Measurements from ENCODE around the gene CYTH4. TPM values are rescaled to one million over a fixed set of nuclear protein-coding genes. Genes with fewer than 3 reads are reported as not detected.
A peak's percentile ranks its signal among the peaks of the same experiment; 100 is the strongest.

CYTH4 gene
- total RNA-seq, 6 donors from 2014 or later: 16.7 to 71.2 (median 44.7) TPM

DNA sequence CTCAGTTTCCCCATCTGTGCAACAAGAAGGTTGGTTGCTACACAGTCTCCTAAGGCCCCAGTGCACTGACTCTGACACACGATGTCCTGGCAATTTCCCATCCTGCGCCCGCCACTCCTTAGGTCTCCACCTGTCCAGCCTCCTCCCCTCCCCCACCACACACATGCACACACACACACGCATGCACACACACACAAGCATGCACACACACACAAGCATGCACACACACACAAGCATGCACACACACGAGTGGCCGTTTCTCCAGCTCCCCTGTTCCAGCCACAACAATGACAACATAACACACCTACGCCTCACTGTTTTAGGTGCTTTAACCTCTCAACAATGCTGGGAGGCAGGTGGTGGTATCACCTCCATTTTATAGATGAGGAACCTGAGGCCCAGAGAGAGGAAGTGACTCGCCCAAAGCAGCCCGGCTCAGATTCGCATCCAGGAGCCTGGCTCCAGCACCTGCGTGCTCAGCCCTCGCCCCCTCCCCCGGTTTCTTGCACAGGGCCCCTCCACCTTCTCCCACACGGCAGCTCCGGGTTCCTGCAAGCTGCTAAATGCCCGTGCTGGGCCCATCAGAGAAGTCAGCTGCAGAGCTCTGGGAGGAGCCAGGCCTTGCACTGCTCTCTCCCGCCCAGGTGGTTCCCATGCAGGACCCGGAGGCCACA lies 13.0 kb downstream of the CYTH4 start:
- Histone ChIP-seq H3K9me3 (no peaks in the 10 kb centered on the region), H3K27me3 (no peaks in the 10 kb centered on the region), H3K4me3 (no peak overlapping the region), H3K27ac (no peak overlapping the region), H3K36me3 (peaks cover 0 to 7% (median 3%) of the 10 kb centered on the region in 4 donors), H3K4me1 (peaks cover 1 to 12% (median 3%) of the 10 kb centered on the region in 4 donors)
- TF ChIP-seq POLR2AphosphoS5 (IDR thresholded peaks at IDR 0.05) (no peak), POLR2A (IDR thresholded peaks at IDR 0.05) (no peak), EP300 (IDR thresholded peaks at IDR 0.05) (no peak)
- TF ChIP-seq, protein P1, sequence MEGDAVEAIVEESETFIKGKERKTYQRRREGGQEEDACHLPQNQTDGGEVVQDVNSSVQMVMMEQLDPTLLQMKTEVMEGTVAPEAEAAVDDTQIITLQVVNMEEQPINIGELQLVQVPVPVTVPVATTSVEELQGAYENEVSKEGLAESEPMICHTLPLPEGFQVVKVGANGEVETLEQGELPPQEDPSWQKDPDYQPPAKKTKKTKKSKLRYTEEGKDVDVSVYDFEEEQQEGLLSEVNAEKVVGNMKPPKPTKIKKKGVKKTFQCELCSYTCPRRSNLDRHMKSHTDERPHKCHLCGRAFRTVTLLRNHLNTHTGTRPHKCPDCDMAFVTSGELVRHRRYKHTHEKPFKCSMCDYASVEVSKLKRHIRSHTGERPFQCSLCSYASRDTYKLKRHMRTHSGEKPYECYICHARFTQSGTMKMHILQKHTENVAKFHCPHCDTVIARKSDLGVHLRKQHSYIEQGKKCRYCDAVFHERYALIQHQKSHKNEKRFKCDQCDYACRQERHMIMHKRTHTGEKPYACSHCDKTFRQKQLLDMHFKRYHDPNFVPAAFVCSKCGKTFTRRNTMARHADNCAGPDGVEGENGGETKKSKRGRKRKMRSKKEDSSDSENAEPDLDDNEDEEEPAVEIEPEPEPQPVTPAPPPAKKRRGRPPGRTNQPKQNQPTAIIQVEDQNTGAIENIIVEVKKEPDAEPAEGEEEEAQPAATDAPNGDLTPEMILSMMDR (IDR thresholded peaks at IDR 0.05): no peak
- 76 to 83% methylated on average over 11 to 17 of the region's 18 CpGs for WGBS, 2 donors
- no peak for ATAC-seq (ENCODE audit: low FRiP score in 2 of 2)
- peak in 1 of 2 donors; percentile 42 for DNase-seq

DNA sequence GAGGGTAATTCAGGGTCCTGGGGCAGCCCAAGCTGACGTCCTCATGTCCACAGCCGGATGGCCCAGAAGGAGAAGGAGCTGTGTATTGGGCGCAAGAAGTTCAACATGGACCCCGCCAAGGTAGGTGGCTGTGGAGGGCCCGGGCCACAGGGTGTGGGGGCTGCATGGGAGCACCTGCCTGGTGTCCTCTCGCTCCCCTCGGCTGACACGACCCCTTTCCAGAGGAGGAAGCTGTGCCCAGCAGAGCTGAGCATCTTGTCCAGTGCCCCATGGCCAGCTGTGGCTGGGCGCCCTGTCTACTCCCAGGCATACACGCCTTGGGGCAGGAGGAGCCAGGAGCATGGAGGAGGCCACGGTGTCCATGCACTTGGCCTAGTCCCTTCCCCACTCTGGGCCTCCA lies 13.6 kb downstream of the CYTH4 start:
- TF ChIP-seq EP300 (IDR thresholded peaks at IDR 0.05) (no peak), POLR2A (IDR thresholded peaks at IDR 0.05) (no peak), POLR2AphosphoS5 (IDR thresholded peaks at IDR 0.05) (no peak)
- TF ChIP-seq, protein P1 (IDR thresholded peaks at IDR 0.05): no peak
- peaks cover 7 to 18% (median 9%) of the 10 kb centered on the region in 4 donors for H3K4me1 ChIP-seq
- ATAC-seq (ENCODE audit: low FRiP score in 2 of 2) (no peak), DNase-seq (peak in 1 of 2 donors; percentile 40)
- no peak overlapping the region for H3K4me3 ChIP-seq
- H3K27ac ChIP-seq: no peak overlapping the region
- peaks cover 0 to 7% (median 3%) of the 10 kb centered on the region in 4 donors for H3K36me3 ChIP-seq
- H3K9me3 ChIP-seq: no peaks in the 10 kb centered on the region
- H3K27me3 ChIP-seq: no peaks in the 10 kb centered on the region
- 94 to 100% methylated on average over 3 to 11 of the region's 11 CpGs for WGBS, 2 donors

DNA sequence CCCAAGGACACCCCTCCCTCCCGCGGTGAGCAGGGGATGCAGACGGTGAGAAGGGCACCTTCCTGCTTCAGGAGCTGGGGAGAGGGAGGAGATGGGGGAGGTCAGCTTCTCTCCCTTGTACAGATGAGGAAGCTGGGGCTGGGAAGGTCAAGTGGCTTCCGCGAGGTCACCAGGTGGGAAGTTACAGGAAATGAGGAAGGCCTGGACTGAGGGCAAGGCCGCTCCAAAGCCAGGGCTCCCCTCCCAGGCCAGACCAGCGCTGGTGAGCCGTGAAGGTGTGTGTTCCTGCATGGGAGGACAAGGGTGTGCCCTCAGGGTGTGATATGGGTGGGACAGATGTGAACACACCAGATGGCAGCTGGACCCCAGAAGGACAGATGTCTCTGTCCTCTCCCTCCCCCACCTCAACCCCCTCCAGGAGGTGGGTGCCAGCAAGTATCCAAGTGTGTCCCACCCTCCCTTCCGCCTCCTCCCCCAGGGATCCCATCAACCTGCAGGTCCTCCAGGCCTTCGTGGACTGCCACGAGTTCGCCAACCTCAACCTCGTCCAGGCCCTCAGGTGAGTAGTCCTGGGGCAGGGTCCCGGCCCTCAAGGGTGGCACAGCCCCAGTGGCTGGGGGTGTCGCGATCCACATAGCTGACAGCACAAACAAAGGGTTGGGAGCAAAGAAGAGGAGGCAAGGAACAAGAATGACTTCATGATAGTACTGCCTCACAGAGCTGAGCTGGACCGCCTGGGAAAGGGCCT lies 16.6 kb downstream of the CYTH4 start:
- DNase-seq: peak; percentile 47 to 68

DNA sequence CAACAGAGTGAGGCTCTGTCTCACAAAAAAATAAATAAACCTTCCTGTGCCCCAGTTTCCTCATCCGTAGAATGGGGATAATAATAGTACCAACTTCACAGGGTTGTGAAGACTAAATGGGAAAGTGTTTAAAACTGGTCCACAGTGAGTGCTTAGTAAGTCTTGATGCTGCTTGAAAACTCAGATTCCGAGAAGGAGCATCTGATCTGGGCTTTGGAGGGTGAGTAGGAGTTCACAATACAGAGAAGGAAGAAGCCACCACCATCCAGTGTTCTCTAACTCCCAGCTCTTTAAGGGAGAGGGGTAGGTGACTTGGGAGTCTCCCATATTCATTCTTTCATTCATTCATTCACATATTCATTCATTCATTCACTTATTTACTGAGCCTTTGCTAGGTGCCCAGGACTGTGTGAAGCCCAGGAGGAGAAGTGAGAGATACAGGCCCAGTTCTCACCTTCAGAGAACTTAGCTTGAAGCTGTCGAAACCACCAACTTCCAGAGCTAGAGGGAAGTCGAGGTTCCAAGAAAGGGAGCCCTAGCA lies 17.7 kb downstream of the CYTH4 start:
- TF ChIP-seq, protein P1 (IDR thresholded peaks at IDR 0.05): no peak
- no peak for TF ChIP-seq POLR2AphosphoS5 (IDR thresholded peaks at IDR 0.05)
- TF ChIP-seq POLR2A (IDR thresholded peaks at IDR 0.05): no peak
- no peak for TF ChIP-seq EP300 (IDR thresholded peaks at IDR 0.05)
- WGBS, 2 donors: 77 to 83% methylated on average over 3 to 4 of the region's 4 CpGs
- H3K27ac ChIP-seq: peak overlapping the region; percentile 41 to 73 (median 56)
- no peaks in the 10 kb centered on the region for H3K27me3 ChIP-seq
- ATAC-seq (ENCODE audit: low FRiP score in 2 of 2) (no peak), DNase-seq (no peak)
- peaks cover 0 to 7% (median 3%) of the 10 kb centered on the region in 4 donors for H3K36me3 ChIP-seq
- peaks cover 10 to 28% (median 21%) of the 10 kb centered on the region in 4 donors for H3K4me1 ChIP-seq
- H3K9me3 ChIP-seq: no peaks in the 10 kb centered on the region
- H3K4me3 ChIP-seq: no peak overlapping the region

More for the DNA sequence above, 16.6 kb downstream of the CYTH4 start:
- peaks cover 10 to 23% (median 18%) of the 10 kb centered on the region in 4 donors for H3K4me1 ChIP-seq
- H3K4me3 ChIP-seq: no peak overlapping the region
- H3K27me3 ChIP-seq: no peaks in the 10 kb centered on the region
- H3K27ac ChIP-seq: peak overlapping the region in 2 of 4 donors; percentile 32 to 57
- no peak for TF ChIP-seq POLR2A (IDR thresholded peaks at IDR 0.05)
- TF ChIP-seq POLR2AphosphoS5 (IDR thresholded peaks at IDR 0.05): no peak
- TF ChIP-seq, protein P1 (IDR thresholded peaks at IDR 0.05): no peak
- TF ChIP-seq EP300 (IDR thresholded peaks at IDR 0.05): no peak
- no peak for ATAC-seq (ENCODE audit: low FRiP score in 2 of 2)
- peaks cover 0 to 7% (median 3%) of the 10 kb centered on the region in 4 donors for H3K36me3 ChIP-seq
- H3K9me3 ChIP-seq: no peaks in the 10 kb centered on the region
- WGBS, 2 donors: 78 to 80% methylated on average over 12 to 17 of the region's 17 CpGs

Data from upper lobe of left lung (tissue), 6 donors.